Astrocyte (in vitro differentiated cells and primary cell): ENCODE results near the gene TTC9.

Experiments used
- EZH2 ChIP-seq: IDR thresholded peaks from 2 replicates; pipeline ENCODE4 v1.6.1; 2012; ENCODE audit warnings: mild to moderate bottlenecking, low read length, inconsistent platforms; ENCODE audit not compliant: insufficient read depth
- TF ChIP-seq, protein P1 (sequence below): IDR thresholded peaks from 2 replicates; pipeline ENCODE4 v1.5.1; 2011; ENCODE audit warnings: low read depth, mild to moderate bottlenecking, inconsistent platforms, low read length, moderate library complexity; ENCODE audit not compliant: insufficient read depth

DNA sequence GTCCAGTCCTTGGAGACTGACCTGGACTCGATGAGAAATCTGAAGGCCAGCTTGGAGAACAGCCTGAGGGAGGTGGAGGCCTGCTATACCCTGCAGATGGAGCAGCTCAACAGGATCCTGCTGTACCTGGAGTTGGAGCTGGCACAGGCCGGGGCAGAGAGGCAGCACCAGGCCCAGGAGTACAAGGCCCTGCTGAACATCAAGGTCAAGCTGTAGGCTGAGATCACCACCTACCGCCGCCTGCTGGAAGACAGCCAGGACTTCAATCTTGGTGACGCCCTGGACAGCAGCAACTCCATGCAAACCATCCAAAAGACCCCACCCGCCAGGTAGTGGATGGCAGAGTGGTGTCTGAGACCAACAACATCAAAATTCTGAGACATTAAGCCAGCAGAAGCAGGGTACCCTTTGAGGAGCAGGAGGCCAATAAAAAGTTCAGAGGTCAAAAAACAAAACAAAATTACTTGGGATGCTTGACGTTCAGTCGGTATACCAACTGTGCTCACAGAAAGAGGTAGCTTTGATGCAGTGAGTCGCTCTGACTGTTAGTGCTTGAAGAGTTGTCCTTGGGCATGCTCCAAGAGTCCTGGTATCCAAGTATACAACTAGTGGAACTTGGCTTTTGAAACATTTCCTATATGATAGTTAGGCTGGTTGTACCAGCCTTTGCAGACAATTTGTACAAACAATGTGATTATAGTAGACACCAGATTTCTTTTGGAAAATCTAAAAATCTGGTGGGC is 46.1 kb upstream of the TTC9 start:
- TF ChIP-seq, protein P1, sequence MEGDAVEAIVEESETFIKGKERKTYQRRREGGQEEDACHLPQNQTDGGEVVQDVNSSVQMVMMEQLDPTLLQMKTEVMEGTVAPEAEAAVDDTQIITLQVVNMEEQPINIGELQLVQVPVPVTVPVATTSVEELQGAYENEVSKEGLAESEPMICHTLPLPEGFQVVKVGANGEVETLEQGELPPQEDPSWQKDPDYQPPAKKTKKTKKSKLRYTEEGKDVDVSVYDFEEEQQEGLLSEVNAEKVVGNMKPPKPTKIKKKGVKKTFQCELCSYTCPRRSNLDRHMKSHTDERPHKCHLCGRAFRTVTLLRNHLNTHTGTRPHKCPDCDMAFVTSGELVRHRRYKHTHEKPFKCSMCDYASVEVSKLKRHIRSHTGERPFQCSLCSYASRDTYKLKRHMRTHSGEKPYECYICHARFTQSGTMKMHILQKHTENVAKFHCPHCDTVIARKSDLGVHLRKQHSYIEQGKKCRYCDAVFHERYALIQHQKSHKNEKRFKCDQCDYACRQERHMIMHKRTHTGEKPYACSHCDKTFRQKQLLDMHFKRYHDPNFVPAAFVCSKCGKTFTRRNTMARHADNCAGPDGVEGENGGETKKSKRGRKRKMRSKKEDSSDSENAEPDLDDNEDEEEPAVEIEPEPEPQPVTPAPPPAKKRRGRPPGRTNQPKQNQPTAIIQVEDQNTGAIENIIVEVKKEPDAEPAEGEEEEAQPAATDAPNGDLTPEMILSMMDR, result no peak
- no peak for TF ChIP-seq EZH2
